ENCODE data around the gene POLR2E. TPM values are rescaled to one million over a fixed set of nuclear protein-coding genes. Genes with fewer than 3 reads are reported as not detected.

POLR2E gene
- total RNA-seq, 1 donor from 2014 or later = 156 TPM

GRCh38 chr19:1085676-1086442 is 9.3 kb downstream of the POLR2E start:
- peaks cover 4% of the 10 kb centered on the region for H3K36me3 Mint-ChIP-seq (ENCODE audit: unreplicated experiment)
- H3K4me3 Mint-ChIP-seq (ENCODE audit: unreplicated experiment) = no peak overlapping the region
- TF ChIP-seq, protein P1, sequence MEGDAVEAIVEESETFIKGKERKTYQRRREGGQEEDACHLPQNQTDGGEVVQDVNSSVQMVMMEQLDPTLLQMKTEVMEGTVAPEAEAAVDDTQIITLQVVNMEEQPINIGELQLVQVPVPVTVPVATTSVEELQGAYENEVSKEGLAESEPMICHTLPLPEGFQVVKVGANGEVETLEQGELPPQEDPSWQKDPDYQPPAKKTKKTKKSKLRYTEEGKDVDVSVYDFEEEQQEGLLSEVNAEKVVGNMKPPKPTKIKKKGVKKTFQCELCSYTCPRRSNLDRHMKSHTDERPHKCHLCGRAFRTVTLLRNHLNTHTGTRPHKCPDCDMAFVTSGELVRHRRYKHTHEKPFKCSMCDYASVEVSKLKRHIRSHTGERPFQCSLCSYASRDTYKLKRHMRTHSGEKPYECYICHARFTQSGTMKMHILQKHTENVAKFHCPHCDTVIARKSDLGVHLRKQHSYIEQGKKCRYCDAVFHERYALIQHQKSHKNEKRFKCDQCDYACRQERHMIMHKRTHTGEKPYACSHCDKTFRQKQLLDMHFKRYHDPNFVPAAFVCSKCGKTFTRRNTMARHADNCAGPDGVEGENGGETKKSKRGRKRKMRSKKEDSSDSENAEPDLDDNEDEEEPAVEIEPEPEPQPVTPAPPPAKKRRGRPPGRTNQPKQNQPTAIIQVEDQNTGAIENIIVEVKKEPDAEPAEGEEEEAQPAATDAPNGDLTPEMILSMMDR (IDR thresholded peaks at IDR 0.05) = no peak
- H3K27ac Mint-ChIP-seq (ENCODE audit: unreplicated experiment) = no peak overlapping the region
- H3K9me3 Mint-ChIP-seq (ENCODE audit: unreplicated experiment) = no peaks in the 10 kb centered on the region
- H3K4me1 Mint-ChIP-seq (ENCODE audit: unreplicated experiment) = peaks cover 9% of the 10 kb centered on the region
- no peaks in the 10 kb centered on the region for H3K27me3 Mint-ChIP-seq (ENCODE audit: unreplicated experiment)
- DNase-seq (ENCODE audit: extremely low spot score, unreplicated experiment) = no peak

GRCh38 chr19:1085053-1085658 is 10.0 kb downstream of the POLR2E start:
- H3K36me3 Mint-ChIP-seq (ENCODE audit: unreplicated experiment) = peaks cover 4% of the 10 kb centered on the region

GRCh38 chr19:1084024-1084868 is 10.9 kb downstream of the POLR2E start:
- no peak for DNase-seq (ENCODE audit: extremely low spot score, unreplicated experiment)
- peaks cover 10% of the 10 kb centered on the region for H3K4me1 Mint-ChIP-seq (ENCODE audit: unreplicated experiment)
- H3K36me3 Mint-ChIP-seq (ENCODE audit: unreplicated experiment) = peaks cover 4% of the 10 kb centered on the region
- no peaks in the 10 kb centered on the region for H3K27me3 Mint-ChIP-seq (ENCODE audit: unreplicated experiment)
- TF ChIP-seq, protein P1 (IDR thresholded peaks at IDR 0.05) = no peak
- H3K27ac Mint-ChIP-seq (ENCODE audit: unreplicated experiment) = no peak overlapping the region
- H3K9me3 Mint-ChIP-seq (ENCODE audit: unreplicated experiment) = no peaks in the 10 kb centered on the region
- no peak overlapping the region for H3K4me3 Mint-ChIP-seq (ENCODE audit: unreplicated experiment)

More at GRCh38 chr19:1085053-1085658, 10.0 kb downstream of the POLR2E start:
- Mint-ChIP-seq H3K4me3 (ENCODE audit: unreplicated experiment) (no peak overlapping the region), H3K27me3 (ENCODE audit: unreplicated experiment) (no peaks in the 10 kb centered on the region), H3K27ac (ENCODE audit: unreplicated experiment) (no peak overlapping the region), H3K9me3 (ENCODE audit: unreplicated experiment) (no peaks in the 10 kb centered on the region), H3K4me1 (ENCODE audit: unreplicated experiment) (peaks cover 10% of the 10 kb centered on the region)
- no peak for DNase-seq (ENCODE audit: extremely low spot score, unreplicated experiment)
- TF ChIP-seq, protein P1 (IDR thresholded peaks at IDR 0.05) = no peak

- DNase-seq (ENCODE audit: extremely low spot score, unreplicated experiment) = no peak
- H3K4me3 Mint-ChIP-seq (ENCODE audit: unreplicated experiment) = no peak overlapping the region
- H3K27me3 Mint-ChIP-seq (ENCODE audit: unreplicated experiment) = no peaks in the 10 kb centered on the region
- TF ChIP-seq, protein P1 (IDR thresholded peaks at IDR 0.05) = no peak
- peaks cover 10% of the 10 kb centered on the region for H3K4me1 Mint-ChIP-seq (ENCODE audit: unreplicated experiment)
- peaks cover 4% of the 10 kb centered on the region for H3K36me3 Mint-ChIP-seq (ENCODE audit: unreplicated experiment)
- no peak overlapping the region for H3K27ac Mint-ChIP-seq (ENCODE audit: unreplicated experiment)
- H3K9me3 Mint-ChIP-seq (ENCODE audit: unreplicated experiment) = no peaks in the 10 kb centered on the region
Measured at GRCh38 chr19:1082928-1083816, 12.0 kb downstream of the POLR2E start.

Measured in osteocyte (in vitro differentiated cells).